GM18511 (cell line): ENCODE measurements around the gene ATXN1.

Source experiments
- ATAC-seq: cut with Tn5 transposase; IDR thresholded peaks from one replicate; pipeline ENCODE4 v1.9.1; 2021; ENCODE audit warnings: mild to moderate bottlenecking, moderate library complexity; ENCODE audit not compliant: unreplicated experiment

ATXN1 gene

GRCh38 chr6:16747232-16748024, 13.8 kb downstream of the ATXN1 start:
- ATAC-seq: no peak

GRCh38 chr6:16746812-16747211, 14.4 kb downstream of the ATXN1 start:
- ATAC-seq: no peak

- ATAC-seq: no peak
Observed at GRCh38 chr6:16746401-16746800, 14.9 kb downstream of the ATXN1 start.

GRCh38 chr6:16743664-16744210, 17.5 kb downstream of the ATXN1 start:
- no peak for ATAC-seq

- ATAC-seq: no peak
Observed at GRCh38 chr6:16742116-16742515, 19.1 kb downstream of the ATXN1 start.

GRCh38 chr6:16741112-16742016, 19.9 kb downstream of the ATXN1 start:
- ATAC-seq: peak; percentile 89

GRCh38 chr6:16740097-16740496, 21.2 kb downstream of the ATXN1 start:
- no peak for ATAC-seq

GRCh38 chr6:16739329-16739801, 21.9 kb downstream of the ATXN1 start:
- ATAC-seq: no peak

GRCh38 chr6:16737925-16738324, 23.3 kb downstream of the ATXN1 start:
- ATAC-seq: no peak

- no peak for ATAC-seq
Observed at GRCh38 chr6:16736856-16737775, 24.1 kb downstream of the ATXN1 start.

- no peak for ATAC-seq
Observed at GRCh38 chr6:16735014-16735413, 26.2 kb downstream of the ATXN1 start.

- ATAC-seq: no peak
Observed at GRCh38 chr6:16733085-16733484, 28.2 kb downstream of the ATXN1 start.

- ATAC-seq: peak; percentile 98
Observed at GRCh38 chr6:16731478-16732051, 29.7 kb downstream of the ATXN1 start.

- no peak for ATAC-seq
Observed at GRCh38 chr6:16730738-16731477, 30.4 kb downstream of the ATXN1 start.

GRCh38 chr6:16729744-16730143, 31.5 kb downstream of the ATXN1 start:
- ATAC-seq: no peak

- ATAC-seq: no peak
Observed at GRCh38 chr6:16729183-16729691, 32.0 kb downstream of the ATXN1 start.

GRCh38 chr6:16728513-16729182, 32.6 kb downstream of the ATXN1 start:
- ATAC-seq: no peak

GRCh38 chr6:16727996-16728395, 33.3 kb downstream of the ATXN1 start:
- no peak for ATAC-seq
